ENCODE results near the gene TRIM27.
"Not testable (repeated sequence)": the region's sequence is repeated elsewhere in the genome, so short reads cannot be mapped to it uniquely, and the experiment has no call there.

TRIM27 gene

DNA sequence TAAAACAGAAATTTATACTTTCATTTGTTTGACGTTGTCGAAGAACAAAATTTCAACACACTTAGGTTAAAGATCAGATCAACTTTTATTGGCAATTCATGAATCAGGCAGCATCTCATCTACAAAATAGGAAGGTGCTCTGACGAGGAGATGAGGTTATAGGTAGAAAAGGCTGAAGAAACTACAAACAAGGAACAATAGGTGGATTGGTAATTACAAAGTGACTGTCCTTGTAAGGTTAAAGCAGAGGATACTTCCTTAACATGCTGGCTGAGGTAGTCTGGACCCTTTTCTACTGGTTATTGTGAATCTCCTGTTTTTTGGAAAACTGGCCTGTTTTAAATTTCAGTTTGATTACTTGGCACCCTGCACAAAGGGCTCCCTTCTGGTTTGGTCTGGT lies 32.5 kb upstream of the TRIM27 start:
- Histone ChIP-seq H3K27ac (replicated peaks) (no peak overlapping the region), H3K4me3 (replicated peaks; ENCODE audit: insufficient read depth, low read length) (no peak overlapping the region), H3K27me3 (ENCODE audit: insufficient read depth, poor library complexity, severe bottlenecking) (no peaks in the 10 kb centered on the region)
- DNase-seq (ENCODE audit: low read depth in 1 of 2, low spot score in 1 of 2): no peak
- no peak for TF ChIP-seq POLR2AphosphoS5 (IDR thresholded peaks at IDR 0.05; ENCODE audit: low read depth)
- TF ChIP-seq SPI1 (IDR thresholded peaks at IDR 0.05; ENCODE audit: borderline replicate concordance, low read depth): no peak
- no peak for TF ChIP-seq CTCF (IDR thresholded peaks at IDR 0.05; ENCODE audit: insufficient read depth, low read length)
- no peak for TF ChIP-seq REST (IDR thresholded peaks at IDR 0.05; ENCODE audit: insufficient replicate concordance, low read depth)
- no peak for TF ChIP-seq GABPA (IDR thresholded peaks at IDR 0.05; ENCODE audit: low read depth)

DNA sequence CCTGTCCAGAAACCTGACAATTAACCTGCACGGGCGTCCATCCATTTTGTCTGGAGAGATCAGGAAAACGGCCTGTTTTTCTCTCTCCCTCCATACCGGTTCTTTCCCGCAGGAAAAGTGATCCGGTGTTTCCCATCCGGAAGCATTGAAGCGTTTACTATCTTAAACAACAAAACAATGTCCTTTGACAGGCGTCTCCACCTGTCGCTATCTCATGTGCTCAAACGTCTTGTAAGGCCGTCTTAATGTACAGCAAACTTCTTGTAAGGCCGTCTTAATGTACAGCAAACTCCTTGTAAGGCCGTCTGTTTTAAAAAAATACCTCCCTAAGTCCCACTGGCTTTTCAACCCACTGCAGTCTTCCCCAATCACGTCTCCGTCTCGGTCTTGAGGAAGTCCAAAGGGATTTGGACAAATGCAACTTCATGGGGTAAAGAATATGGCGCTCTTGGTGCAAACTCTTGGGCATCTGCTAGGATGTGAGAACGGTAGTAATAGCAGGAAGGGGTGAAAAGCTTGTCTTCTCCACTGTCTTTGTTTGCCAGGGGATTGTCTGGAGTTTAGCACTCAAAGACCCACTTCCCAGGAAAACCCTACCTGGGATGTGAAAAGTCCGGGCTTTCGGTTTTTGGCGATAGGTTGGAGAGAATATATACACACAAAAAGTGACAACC lies 29.9 kb upstream of the TRIM27 start:
- TF ChIP-seq REST (IDR thresholded peaks at IDR 0.05; ENCODE audit: insufficient replicate concordance, low read depth) (no peak), POLR2AphosphoS5 (IDR thresholded peaks at IDR 0.05; ENCODE audit: low read depth) (no peak), CTCF (IDR thresholded peaks at IDR 0.05; ENCODE audit: insufficient read depth, low read length) (no peak), SPI1 (IDR thresholded peaks at IDR 0.05; ENCODE audit: borderline replicate concordance, low read depth) (no peak), GABPA (IDR thresholded peaks at IDR 0.05; ENCODE audit: low read depth) (no peak)
- no peak for DNase-seq (ENCODE audit: low read depth in 1 of 2, low spot score in 1 of 2)
- Histone ChIP-seq H3K27ac (replicated peaks) (no peak overlapping the region), H3K4me3 (replicated peaks; ENCODE audit: insufficient read depth, low read length) (peak overlapping the region; percentile 50), H3K27me3 (ENCODE audit: insufficient read depth, poor library complexity, severe bottlenecking) (no peaks in the 10 kb centered on the region)

- Histone ChIP-seq H3K4me3 (replicated peaks; ENCODE audit: insufficient read depth, low read length) (peak overlapping the region; percentile 50), H3K27me3 (ENCODE audit: insufficient read depth, poor library complexity, severe bottlenecking) (no peaks in the 10 kb centered on the region), H3K27ac (replicated peaks) (no peak overlapping the region)
- TF ChIP-seq SPI1 (IDR thresholded peaks at IDR 0.05; ENCODE audit: borderline replicate concordance, low read depth): no peak
- no peak for TF ChIP-seq REST (IDR thresholded peaks at IDR 0.05; ENCODE audit: insufficient replicate concordance, low read depth)
- no peak for TF ChIP-seq CTCF (IDR thresholded peaks at IDR 0.05; ENCODE audit: insufficient read depth, low read length)
- TF ChIP-seq GABPA (IDR thresholded peaks at IDR 0.05; ENCODE audit: low read depth): no peak
- TF ChIP-seq POLR2AphosphoS5 (IDR thresholded peaks at IDR 0.05; ENCODE audit: low read depth): no peak
- DNase-seq (ENCODE audit: low read depth in 1 of 2, low spot score in 1 of 2): peak in 1 of 2 experiments; percentile 59
Observed at GRCh38 chr6:28953039-28953584, 29.3 kb upstream of the TRIM27 start.

DNA sequence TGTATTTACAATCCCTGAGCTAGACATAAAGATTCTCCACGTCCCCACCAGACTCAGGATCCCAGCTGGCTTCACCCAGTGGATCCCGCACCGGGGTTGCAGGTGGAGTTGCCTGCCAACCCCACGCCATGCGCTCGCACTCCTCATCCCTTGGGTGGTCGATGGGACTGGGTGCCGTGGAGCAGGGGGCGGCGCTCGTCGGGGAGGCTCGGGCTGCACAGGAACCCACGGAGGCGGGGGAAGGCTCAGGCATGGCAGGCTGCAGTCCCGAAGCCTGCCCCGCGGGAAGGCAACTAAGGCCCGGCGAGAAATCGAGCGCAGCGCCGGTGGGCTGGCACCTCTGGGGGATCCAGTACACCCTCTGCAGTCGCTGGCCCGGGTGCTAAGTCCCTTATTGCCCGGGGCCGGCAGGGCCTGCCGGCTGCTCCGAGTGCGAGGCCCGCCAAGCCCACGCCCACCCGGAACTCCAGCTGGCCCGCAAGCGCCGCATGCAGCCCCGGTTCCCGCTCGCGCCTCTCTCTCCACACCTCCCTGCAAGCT lies 25.9 kb upstream of the TRIM27 start:
- H3K27ac ChIP-seq (replicated peaks); H3K27me3 ChIP-seq (ENCODE audit: insufficient read depth, poor library complexity, severe bottlenecking); DNase-seq (ENCODE audit: low read depth in 1 of 2, low spot score in 1 of 2); H3K4me3 ChIP-seq (replicated peaks; ENCODE audit: insufficient read depth, low read length): not testable (repeated sequence)
